Esophagus (tissue), 2 donors: ENCODE results near the gene AJM1. TPM values are rescaled to one million over a fixed set of nuclear protein-coding genes. Genes with fewer than 3 reads are reported as not detected.
A peak's percentile ranks its signal among the peaks of the same experiment; 100 is the strongest.
"Not testable (repeated sequence)": the region's sequence is repeated elsewhere in the genome, so short reads cannot be mapped to it uniquely, and the experiment has no call there.

Source experiments
- H3K27ac ChIP-seq, 2 donors: one replicate each; pipeline ENCODE4 v1.5.1; 2013; ENCODE audit warnings: low read depth in 2 of 2, mild to moderate bottlenecking in 2 of 2, inconsistent platforms in 1 of 2, low read length in 1 of 2, moderate library complexity in 1 of 2
- H3K27me3 ChIP-seq, 2 donors: one replicate each; pipeline ENCODE4 v1.6.1; 2013; ENCODE audit warnings: low read length in 2 of 2, control low read depth in 1 of 2, mild to moderate bottlenecking in 1 of 2; ENCODE audit not compliant: insufficient read depth in 2 of 2, control insufficient read depth in 1 of 2
- H3K36me3 ChIP-seq, 2 donors: one replicate each; pipeline ENCODE4 v1.6.1; 2013; ENCODE audit warnings: low read length in 1 of 2; ENCODE audit not compliant: control insufficient read depth in 2 of 2, insufficient read depth in 2 of 2
- H3K4me1 ChIP-seq, 2 donors: one replicate each; pipeline ENCODE4 v1.6.1; 2013; ENCODE audit warnings: low read length in 1 of 2; ENCODE audit not compliant: control insufficient read depth in 2 of 2, insufficient read depth in 2 of 2
- H3K4me3 ChIP-seq, 2 donors: one replicate each; pipeline ENCODE4 v1.5.1; 2013; ENCODE audit warnings: low read length in 2 of 2, mild to moderate bottlenecking in 2 of 2, low read depth in 1 of 2, moderate library complexity in 1 of 2
- H3K9me3 ChIP-seq, 2 donors: one replicate each; pipeline ENCODE4 v1.6.1; 2013; ENCODE audit warnings: mild to moderate bottlenecking in 2 of 2, low read depth in 1 of 2, low read length in 1 of 2, moderate library complexity in 1 of 2; ENCODE audit not compliant: control insufficient read depth in 2 of 2, insufficient read depth in 1 of 2
- WGBS, 2 donors: extraction: QIAGEN DNeasy Blood & Tissue Kit; methylation state at CpG; one replicate each; pipeline ENCODE4 v1.1.7; 2013; 5-methylcytosine and 5-hydroxymethylcytosine counted together
- polyA plus RNA-seq, 2 donors: library from polyadenylated mRNA; stranded (reverse); fragments of 200-250 nt; gene quantifications; one replicate each; pipeline ENCODE4 v1.2.3, GENCODE V29; 2013
- donor health status: healthy with polysubstance abuse.
- donor health status: Bipolar disorder and iron deficiency.

AJM1 gene
- polyA plus RNA-seq, 2 donors: 1.9 to 3.7 TPM

DNA sequence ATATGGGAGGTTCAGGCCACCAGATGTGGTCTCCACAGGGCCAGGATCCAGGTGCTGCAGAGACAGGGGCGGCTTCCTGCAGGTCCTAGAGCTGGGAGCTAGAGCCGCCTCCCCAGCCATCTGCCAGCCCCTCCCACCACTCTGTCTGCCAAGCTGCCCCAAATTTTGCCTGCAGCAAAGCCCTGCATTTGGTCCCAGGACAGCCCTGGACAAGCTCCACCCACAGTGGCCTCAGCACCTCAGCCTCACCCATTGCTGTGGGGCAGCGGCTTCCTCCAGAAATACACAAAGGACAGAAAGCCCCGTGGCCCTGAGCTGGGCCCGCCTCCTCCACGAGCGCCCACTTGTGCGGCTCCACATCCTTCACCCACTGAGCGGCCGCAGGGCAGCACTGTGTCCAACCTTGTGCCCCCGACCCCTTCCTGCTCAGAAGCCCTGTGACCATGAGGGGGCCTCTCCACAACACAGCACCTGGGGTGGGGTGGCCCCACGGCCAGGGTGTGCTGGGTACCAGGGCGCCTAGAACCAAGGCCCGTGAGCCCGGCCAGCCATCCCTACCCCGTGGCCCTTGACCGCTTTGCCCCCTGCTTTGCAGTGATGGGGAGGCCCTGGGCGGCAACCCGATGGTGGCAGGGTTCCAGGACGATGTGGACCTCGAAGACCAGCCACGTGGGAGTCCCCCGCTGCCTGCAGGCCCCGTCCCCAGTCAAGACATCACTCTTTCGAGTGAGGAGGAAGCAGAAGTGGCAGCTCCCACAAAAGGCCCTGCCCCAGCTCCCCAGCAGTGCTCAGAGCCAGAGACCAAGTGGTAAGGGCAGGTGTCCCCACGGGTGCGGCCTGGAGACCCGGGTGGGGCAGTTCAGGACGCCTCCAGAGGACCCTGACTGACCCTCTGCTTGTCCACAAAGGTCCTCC lies 3.7 kb upstream of the AJM1 start:
- H3K9me3 ChIP-seq: no peaks in the 10 kb centered on the region
- no peak overlapping the region for H3K4me3 ChIP-seq
- no peaks in the 10 kb centered on the region for H3K27me3 ChIP-seq
- H3K36me3 ChIP-seq: peaks cover 0 to 25% of the 10 kb centered on the region in 2 donors
- no peak overlapping the region for H3K27ac ChIP-seq
- H3K4me1 ChIP-seq: peaks cover 0 to 15% of the 10 kb centered on the region in 2 donors
- 80 to 84% methylated on average over 29 of the region's 29 CpGs for WGBS, 2 donors

- WGBS, 2 donors: 87 to 89% methylated on average over 36 of the region's 36 CpGs
- Histone ChIP-seq H3K4me3 (no peak overlapping the region), H3K9me3 (no peaks in the 10 kb centered on the region), H3K27ac (no peak overlapping the region), H3K4me1 (peaks cover 0 to 15% of the 10 kb centered on the region in 2 donors), H3K36me3 (peaks cover 0 to 22% of the 10 kb centered on the region in 2 donors), H3K27me3 (no peaks in the 10 kb centered on the region)
Measured at GRCh38 chr9:136839229-136840139, 2.8 kb upstream of the AJM1 start.

GRCh38 chr9:136840140-136840876 lies 2.0 kb upstream of the AJM1 start:
- 66 to 71% methylated on average over 26 to 32 of the region's 32 CpGs for WGBS, 2 donors
- Histone ChIP-seq H3K36me3 (peaks cover 0 to 22% of the 10 kb centered on the region in 2 donors), H3K9me3 (peaks cover 0 to 2% of the 10 kb centered on the region in 2 donors), H3K27ac (no peak overlapping the region), H3K4me1 (peaks cover 0 to 17% of the 10 kb centered on the region in 2 donors), H3K27me3 (no peaks in the 10 kb centered on the region), H3K4me3 (no peak overlapping the region)

DNA sequence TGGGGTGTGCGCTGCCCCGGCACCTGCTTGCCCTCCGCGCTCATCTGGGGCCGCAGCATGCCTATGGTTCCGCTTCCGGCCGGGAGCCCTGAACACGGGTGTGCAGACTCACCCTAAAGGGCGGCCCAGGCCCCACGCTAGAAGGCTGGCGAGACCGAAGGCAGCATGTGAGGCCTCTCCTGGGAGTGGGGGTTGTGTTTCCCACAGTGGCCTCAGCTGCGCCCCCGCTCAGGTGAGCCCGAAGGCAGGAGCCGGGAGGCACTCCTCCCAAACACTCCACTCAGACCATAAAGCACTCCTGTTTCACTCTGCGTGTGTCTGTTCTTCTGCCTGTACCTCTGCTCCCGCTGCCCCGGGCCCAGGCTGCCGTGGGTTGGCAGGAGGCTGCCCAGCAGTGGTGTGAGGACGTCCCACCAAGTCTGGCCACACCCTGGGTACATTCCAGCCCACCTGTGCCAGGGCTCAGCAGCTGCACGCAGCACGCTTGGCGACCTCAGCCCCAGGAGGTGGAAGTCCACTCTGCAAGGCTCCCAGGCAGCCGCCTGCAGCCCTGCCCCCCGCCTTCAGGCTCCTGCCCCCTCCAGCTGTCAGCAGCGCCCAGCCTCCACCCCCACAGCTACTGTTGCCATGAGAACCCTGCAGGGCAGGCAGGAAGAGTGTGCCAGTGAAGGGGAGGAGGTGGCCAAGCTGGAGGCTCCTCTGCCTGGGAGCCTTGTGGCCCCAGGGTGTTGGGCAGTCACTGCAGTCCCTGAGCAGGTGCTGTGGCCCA lies 1.2 kb upstream of the AJM1 start:
- no peak overlapping the region for H3K27ac ChIP-seq
- no peak overlapping the region for H3K4me3 ChIP-seq
- H3K36me3 ChIP-seq: peaks cover 0 to 16% of the 10 kb centered on the region in 2 donors
- H3K4me1 ChIP-seq: peaks cover 0 to 22% of the 10 kb centered on the region in 2 donors
- H3K9me3 ChIP-seq: peaks cover 0 to 3% of the 10 kb centered on the region in 2 donors
- WGBS, 2 donors: 57% methylated on average over 25 to 28 of the region's 28 CpGs
- H3K27me3 ChIP-seq: no peaks in the 10 kb centered on the region

- H3K9me3 ChIP-seq, H3K27me3 ChIP-seq, H3K27ac ChIP-seq, H3K4me3 ChIP-seq: not testable (repeated sequence)
- 35% methylated on average over 15 to 16 of the region's 16 CpGs for WGBS, 2 donors
- H3K36me3 ChIP-seq: peaks cover 0 to 12% of the 10 kb centered on the region in 2 donors
- peaks cover 0 to 29% of the 10 kb centered on the region in 2 donors for H3K4me1 ChIP-seq
Measured at GRCh38 chr9:136841646-136842379, 465 bp upstream of the AJM1 start.

- H3K27ac ChIP-seq, H3K27me3 ChIP-seq, H3K9me3 ChIP-seq, H3K4me3 ChIP-seq: not testable (repeated sequence)
- peaks cover 0 to 12% of the 10 kb centered on the region in 2 donors for H3K36me3 ChIP-seq
- 8 to 9% methylated on average over 17 to 21 of the region's 21 CpGs for WGBS, 2 donors
- H3K4me1 ChIP-seq: peaks cover 4 to 31% of the 10 kb centered on the region in 2 donors
Measured at GRCh38 chr9:136843159-136843800, 1.0 kb downstream of the AJM1 start.

DNA sequence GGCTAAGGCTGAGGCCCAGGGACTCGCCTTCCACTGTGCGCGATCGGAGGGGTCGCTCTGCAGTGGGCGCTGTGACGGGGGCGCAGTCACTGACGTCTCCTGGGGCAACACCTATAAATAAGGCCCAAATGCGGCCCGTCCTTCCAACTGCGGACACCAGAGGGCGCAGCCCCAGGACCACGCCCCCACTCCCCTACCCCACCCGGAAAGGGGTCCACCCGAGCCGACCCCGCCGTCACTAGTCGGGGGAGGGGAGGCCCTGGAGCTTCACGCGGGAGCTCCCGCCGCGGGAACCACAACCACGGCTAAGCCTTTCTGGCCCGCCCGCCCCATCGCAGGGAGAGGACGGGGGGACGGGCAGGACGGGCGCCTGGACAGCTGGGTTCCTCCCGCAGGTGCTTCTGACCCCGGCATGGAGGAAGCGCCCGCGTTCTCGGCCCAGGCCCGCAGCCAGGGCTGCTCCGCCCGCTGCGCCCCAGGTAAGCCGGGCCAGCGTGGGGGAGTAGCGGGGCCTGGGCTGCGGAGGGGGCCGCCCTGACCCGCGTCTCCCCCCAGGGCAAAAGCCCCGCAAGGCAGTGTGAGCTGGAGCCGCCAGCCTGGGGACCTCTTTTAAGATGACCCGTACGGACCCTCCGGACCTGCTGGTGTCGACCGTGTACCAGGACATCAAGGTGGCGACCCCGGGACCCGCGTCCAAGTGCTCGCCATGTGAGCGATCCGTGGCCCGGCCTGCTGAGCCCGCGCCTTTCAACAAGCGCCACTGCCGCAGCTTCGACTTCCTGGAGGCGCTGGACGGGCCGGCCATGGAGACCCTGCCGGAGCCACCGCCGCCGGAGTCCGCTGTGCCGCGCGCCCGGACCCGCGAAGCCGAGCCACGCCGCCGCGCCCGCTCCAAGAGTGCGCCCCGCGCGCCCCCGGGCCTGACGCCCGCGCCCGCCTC lies 1.8 kb downstream of the AJM1 start:
- WGBS, 2 donors: 6% methylated on average over 77 to 99 of the region's 99 CpGs
- peak overlapping the region in 1 of 2 donors; percentile 18 for H3K4me3 ChIP-seq
- not testable (repeated sequence) for H3K27me3 ChIP-seq

More for the DNA sequence above, 1.8 kb downstream of the AJM1 start:
- H3K27ac ChIP-seq, H3K9me3 ChIP-seq, H3K36me3 ChIP-seq: not testable (repeated sequence)
- H3K4me1 ChIP-seq: peaks cover 4 to 31% of the 10 kb centered on the region in 2 donors
